HCEC 1CT (cell line): Measurements from ENCODE around the gene COQ9.

ENCODE experiments used
- DNase-seq: peaks from one replicate; pipeline ENCODE4 v3.0.0-alpha.2; 2017

COQ9 gene

DNA sequence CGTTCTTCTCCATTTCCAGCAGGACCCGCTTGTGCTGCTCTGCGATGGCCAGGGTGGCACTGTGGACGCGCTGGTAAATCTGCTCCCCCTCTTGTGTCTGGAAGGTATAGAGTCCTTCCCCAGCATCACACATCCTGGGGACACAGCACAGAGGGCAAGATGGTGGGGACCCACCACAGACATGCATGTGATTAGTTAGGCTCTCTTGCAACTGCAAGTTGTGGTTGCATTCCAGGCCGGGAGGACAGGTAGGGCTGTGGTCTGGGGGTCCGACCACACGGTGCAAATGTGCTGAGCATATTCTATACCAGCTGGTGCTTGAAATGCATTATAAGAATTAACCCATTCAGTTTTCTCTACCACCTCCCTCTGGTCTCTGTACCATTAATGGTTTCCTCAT, 26.6 kb downstream of the COQ9 start:
- DNase-seq: no peak

DNA sequence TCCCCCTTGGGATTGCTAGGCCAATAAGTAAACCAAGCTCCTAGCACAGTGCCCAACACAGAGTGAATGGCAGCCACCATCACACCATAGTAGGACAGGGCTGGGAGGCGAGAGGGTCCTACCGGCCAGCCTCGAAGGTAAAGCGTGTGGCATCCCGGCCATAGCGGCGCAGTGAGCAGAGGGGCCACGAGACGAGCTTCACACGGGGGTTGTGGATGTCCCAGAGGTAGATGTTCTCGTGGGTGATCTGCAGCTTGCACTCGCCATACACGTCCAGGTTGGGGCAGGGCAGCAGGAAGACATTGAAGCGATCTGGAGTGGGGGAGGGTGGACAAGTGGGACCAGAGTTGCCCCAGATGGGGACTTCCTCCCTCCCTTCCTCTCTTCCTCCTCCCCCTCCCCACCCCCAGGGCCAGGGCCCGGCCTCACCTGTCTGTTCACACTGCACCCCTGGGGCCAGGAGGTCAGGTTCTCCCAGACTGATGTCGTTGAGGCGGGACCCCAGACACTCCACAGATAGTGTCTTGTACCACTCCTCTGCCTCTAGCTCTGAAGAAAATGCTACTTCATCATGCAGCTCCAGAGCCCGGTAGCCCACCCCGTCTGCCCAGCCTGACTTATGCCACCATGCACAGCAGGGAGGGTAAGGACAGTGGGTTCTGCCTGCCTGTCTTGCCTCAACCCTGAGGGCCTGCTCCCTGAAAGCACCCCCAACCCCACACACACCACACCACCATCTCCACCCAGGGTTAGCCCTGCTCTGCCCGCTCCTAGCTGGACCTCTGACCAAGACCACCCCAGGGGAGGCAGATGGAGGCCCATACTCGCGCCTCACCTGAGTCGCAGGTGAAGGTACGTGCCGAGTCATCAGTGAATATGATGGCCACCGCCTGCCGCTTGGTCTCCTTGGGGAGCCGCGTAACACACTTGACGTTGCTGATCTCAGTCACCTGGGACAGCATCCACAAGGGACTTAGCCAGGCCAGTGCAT, 27.7 kb downstream of the COQ9 start:
- no peak for DNase-seq

DNA sequence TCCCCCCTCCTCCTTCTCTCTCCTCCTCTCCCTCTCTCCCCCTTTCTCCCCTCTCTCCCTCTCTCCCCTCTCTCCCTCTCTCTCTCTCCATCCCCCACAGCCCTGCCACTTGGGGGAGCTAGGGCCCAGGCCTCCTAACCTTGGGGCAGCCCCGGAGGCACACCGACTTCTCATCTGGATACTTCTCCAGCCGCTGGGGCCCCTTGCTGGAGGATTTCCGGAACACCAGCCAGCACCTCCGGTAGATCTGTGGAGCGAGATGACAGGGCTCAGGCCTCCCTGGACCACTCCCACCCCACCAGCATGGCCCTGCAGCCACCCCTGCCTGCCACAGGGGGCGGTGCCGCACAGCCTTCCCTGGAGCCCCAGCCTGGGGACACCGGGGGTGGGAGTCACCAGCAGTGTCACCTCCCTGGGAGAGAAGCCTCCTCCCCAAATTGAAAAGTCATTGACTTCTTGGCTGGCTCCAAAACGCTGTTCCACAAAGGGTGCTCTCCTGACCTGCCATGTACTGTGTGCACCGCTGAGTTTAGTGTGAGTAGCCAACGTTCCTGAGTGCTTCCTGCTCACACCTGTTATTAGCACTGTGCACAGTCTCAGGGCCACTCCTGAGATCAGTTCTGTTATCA, 28.5 kb downstream of the COQ9 start:
- DNase-seq: no peak

DNA sequence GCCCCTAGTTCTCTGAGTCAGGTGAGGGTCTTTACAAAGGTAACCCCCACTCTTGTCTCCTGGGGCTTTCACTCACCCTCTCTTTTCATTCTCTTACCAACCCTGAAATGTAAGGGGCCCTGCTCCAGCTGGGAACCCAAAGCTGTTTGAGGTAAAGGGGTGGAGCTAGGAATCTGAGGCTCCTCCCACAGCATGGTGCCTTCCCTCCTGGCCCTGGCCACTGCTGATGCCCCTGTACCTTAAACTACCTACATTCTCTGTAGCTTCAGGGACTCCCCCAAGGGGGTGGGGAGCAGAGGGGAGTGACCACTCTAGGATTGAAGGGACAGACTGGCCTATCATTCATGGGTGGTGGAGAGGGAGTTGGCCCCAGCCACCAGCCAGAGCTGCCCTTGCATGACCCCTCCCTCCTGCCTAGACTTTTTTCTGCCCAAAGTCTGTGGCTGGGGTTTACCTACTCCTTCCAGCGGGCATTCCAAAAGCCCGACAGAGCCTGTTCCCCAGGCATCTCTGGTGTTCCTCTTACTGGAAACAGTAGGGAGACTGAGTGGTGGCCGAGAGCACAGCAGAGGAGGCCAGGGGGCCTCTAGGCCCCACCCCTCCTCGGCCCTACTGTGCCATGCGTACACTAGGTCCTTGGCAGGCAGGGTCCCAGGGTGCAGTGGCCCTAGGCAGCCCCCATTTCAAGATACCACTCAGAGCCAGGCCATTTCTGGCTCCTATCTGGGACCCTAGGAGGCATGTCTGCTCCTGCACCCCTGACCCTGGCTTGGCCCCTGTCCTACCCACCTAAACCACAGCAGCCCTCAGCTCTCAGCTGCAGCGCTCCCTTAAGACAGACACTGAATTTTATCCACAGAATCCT, 29.5 kb downstream of the COQ9 start:
- DNase-seq: no peak

DNA sequence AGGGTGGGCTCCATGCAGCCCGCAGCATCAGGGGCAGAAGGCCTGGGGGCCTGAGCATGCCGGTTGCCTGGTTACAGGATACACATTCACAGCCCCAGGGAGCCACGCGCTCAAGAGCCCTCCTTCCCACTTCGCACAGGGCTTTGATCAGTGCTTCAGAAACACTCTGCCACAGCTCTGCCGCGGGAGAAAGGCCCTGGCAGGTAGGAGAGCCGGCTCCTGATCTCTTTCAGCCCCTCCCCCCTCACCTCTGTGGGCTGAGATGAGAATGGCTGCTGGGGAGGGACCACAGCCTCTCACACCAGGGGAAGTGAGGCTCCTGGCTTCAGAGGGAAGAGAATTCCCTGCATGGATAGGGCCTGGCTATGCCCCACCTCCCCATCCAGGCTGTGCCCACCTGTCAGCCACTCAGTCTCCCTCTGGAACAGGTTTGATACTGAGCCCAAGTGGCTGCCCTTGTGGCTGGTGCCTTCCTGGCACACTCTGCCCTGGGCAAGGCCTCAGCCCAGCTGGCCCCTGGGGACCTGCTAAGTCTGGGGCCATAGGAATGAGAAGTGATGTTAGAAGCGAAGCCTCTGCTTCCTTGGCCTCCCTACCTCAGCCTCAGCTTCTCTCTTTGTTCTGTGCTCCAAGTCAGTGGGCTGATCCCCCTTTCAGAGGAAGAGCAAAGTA, 30.4 kb downstream of the COQ9 start:
- no peak for DNase-seq

DNA sequence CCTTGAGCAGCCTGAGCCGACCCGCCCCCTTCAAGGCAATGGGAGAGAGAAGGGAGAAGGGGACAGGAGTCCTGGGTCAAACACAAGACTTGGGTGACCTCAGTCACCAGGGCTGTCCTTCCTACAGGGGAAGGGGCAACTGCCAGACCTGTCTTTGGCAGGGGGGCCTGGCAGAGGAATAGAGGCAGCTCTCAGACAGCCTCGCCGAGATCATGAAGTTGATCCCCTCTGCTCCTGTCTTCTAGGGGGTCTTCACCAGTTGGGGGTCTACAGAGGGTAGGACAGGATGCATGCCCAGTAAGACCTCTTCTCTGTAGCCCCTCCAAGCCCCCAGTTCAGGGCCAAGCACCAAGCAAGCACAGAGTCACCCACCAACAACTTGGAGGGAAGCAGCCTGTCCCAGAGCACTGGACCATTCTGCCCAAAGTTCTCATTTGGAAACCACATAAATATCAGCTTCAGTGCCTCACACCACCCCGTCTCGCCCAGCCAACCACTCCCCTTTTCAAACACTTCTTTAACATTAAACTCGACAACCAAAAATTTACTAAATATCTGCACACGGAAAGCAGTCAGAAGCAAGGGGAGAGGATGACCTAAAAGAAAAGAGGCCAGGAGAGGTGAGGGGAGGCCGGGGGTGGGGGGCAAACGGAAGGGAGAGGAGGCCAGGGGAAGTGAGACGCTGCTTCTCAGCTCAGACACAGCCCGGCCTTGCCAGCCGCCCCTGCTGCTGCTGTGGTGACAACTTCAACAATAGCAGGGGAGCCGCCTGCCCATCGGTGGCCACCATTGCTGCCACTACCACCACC, 31.3 kb downstream of the COQ9 start:
- no peak for DNase-seq

DNA sequence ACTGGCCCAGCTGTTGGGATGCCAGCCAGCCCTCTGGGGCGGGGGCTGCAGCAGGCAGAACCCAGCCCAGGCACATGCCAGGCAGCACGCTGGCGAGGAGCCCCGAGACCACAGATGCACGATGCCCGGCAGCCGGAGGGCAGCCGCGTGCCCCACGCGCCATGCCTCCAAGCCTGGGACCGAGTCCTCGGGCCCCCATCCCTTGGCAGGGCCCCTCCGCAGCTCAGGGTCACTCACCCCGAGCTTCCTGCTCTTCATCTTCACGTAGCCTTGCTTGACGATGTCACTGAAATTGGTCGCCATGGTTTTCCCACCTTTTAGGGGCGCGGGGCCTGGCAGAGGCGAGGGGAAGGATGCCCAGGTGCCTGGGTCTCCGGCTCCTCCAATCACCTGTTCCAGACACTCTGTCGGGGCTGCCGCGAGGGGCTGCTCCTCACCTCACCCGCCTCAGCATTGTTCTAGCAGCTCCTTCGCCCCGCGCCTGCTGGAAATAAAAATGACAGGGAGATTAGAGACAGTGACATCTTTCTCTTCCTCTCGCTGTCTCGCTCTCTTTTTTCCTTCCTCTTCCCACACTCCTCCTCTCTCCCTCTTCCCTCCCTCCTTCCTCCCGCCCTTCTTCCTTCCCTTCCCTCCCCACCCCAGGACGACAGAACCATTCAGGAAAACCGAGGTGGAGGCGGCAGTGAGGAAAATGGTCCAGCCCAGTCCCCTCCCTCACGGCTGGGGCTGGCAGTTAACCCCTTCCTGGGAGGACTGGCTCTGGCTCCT, 32.1 kb downstream of the COQ9 start:
- DNase-seq: peak; percentile 71

DNA sequence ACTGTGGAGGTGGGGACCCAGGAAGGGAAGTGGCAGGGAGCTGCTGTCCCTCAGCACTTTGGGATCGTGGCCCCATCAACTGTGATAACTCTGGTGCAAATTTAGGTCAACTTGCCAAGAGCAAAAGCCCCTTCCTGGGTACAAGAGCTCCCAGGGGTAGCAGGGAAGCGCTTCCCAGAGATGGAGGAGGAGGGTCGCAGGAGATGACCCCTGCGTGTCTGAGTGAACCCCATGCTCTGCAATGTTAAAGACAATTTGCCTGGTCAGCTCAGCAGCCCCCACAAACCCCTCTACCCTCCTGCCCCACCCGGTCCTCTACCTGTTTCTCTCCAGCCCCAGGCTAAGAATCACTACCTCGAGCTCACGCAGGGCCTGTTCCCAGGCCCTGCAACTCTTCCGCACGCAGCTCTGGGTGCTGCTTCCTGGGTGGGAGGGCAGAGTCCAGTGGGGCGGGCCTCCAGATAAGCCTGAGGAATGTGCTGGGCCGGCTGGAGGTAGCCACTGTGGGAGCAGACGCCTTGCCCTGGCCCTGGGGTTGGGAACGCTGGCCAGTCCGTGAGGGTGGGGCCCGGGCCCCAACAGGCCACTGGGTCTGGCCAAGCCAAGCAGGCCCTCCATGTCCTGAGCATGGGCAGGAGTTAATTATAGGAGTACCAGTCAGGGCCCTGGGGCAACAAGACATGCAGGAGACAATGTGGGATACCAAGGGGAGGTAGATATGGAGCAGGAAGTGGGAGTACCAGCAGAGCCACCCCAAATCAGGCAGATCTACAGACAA, 32.9 kb downstream of the COQ9 start:
- peak; percentile 75 for DNase-seq

DNA sequence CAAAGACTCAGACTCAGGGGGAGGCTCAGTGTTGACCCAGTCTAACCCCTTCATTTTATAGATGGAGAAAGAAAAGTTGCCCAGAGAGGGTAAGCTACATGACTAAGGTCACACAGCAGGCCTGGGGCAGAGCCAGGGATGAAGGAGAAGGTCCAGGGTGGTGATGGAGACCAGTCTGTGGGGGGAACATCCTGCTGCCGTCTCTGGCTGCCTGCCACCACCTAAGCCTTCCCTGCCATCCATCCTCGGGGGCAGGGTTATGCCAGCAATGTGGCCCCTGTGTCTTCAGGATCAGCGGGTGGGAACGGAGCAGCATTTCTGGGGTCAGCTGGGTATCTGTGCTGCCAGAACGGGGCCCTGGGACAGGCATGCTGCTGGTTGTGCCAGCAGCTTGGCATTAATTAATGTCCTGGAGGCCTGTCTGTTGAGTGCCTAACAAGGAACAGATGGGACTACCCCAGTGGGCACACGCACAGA, 33.5 kb downstream of the COQ9 start:
- DNase-seq: no peak

DNA sequence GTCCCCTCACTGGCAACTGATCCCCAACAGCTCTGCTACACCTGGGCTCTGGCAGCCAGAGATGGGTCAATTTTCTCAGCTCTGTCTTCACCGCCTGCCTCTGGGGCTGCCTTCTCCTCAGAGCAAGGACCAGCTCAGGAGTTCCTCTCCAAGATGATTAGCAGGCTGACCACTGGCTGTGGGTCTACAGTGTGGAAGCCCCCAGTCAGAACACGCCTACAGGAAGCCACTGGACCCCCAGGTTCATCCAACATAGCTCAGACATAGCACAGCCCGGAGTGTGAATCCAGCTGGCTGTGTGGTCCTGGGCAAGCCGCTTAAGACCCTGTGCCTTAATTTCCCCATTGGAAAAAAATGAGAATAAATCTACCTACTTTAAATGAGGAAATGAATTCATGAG, 34.1 kb downstream of the COQ9 start:
- DNase-seq: no peak

DNA sequence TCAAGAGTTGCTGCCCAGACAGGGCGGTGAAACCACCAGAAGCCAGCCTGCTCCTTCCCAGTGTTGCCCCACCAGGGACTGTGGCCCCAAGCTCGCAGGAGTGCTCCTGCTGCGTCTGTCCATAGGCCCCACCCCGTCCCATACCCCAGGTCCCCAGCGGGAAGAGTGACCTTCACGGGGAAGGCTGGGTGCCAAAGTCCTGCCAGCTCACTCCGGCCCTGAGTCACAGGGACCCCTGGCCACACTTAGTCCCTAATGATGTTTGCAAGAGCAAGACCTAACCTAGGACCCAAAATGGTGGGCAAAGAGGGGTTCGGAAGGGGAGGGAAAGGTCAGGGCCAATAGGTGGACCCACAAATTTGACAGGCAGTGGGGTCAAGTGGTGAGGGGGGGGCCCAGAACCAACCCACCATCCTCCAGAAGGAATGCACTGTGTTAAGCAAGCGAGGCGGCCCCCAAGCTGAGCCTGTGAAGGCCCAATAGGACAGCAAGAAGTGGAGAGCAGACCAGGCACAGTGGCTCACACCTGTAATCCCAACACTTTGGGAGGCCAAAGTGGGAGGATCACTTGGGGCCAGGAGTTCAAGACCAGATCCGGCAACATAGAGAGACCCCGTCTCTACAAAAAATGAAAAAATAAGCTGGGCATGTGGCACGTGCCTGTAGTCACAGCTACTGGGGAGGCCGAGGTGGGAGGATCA, 35.7 kb downstream of the COQ9 start:
- no peak for DNase-seq

DNA sequence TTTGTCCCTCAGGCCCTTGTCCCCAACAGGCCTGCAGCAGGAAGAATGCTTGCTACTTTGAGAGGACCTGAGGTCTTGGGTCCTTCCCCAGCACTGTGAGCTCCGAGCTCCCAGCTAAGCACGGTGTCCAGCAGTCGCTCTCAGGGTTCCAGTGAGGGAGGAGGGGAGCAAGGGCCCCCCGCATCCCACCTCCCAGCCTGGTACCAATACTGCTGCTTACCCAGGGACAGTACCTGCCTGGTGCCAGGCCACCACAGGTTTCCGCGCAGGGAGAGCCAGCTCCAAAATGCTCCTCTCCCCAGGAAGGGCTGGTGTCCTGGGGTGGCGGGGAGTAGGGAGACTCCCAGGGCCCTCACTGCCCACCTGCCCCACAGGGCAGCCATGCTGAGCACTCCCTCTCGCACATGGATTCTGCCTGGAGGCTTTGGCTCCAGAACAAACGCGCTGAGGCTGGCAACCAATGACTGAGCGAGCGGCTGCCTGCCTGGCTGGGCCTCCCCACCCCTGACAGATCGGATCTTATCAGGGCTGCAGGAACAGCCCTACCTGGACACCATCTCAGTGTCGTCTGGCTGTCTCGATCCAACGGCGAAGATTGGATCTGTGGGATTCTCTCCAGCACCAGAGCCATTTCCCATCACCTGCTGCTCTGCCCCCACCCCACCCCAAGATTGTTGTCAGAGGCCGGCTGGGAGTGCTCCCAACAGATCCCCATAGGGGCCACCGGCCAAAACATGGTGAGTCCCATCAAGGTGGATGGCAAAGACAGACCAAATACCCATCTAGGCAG, 36.6 kb downstream of the COQ9 start:
- no peak for DNase-seq

DNA sequence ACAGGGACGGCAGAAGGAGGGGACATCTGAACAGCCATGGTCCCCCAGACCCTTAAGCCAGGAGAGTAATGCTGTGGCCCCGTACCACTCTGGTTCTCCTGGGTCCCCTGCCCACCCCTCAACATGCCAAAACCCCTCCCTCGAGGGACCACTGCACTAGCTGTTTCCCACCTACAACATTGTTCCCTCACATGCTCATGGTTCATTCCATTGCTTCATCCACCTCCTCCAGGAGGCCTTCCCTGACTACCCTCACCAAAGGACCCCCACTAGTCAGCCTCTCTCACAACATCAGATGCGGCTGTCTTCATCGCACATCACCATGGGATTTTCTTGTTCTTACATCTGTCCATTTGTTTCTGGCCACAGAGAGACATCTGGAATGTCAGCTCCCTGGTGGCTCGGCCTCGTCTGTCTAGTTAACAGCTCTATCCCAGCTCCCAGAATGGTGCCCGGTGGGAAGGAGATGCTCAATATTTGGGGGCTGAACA, 37.3 kb downstream of the COQ9 start:
- no peak for DNase-seq

DNA sequence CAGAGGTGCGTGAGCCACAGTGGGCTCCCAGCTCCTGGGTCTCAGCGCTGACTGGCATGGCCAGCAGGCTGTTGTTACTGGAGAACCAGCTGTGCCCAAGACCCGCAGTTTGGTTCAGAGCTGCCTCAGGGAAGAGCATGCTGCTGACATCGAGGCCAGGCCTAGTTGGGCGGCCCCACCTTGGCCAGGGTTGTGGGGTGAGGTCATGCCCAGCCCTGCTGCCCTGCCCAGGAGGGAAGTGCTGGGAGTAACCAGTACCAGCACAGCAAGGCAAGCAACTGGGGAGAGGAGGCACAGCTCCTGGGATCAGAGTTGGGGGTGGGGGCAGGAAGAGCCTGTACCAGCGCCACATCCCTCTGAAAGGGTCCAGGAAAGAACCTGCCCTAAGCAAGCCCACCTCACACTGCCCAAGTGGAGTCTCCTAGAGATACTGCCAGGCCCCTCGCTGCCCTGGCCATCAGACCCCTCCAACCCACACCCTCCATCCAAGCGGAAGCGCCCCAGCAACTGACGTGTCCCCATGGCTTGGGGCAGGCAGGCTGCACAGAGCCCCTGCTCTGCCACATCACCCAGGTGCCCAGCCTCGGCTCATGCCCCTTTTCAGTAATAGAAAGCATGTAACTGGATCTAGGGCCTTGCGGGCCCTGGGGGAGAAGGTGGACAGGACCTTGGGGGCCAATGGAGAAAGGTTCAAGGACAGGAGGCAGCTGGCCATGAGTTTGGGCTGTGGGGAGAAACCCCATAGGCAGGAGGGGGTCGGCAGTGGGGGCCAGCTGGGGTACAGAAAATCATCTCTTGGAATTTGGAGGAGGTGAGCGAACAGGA, 38.0 kb downstream of the COQ9 start:
- DNase-seq: no peak

DNA sequence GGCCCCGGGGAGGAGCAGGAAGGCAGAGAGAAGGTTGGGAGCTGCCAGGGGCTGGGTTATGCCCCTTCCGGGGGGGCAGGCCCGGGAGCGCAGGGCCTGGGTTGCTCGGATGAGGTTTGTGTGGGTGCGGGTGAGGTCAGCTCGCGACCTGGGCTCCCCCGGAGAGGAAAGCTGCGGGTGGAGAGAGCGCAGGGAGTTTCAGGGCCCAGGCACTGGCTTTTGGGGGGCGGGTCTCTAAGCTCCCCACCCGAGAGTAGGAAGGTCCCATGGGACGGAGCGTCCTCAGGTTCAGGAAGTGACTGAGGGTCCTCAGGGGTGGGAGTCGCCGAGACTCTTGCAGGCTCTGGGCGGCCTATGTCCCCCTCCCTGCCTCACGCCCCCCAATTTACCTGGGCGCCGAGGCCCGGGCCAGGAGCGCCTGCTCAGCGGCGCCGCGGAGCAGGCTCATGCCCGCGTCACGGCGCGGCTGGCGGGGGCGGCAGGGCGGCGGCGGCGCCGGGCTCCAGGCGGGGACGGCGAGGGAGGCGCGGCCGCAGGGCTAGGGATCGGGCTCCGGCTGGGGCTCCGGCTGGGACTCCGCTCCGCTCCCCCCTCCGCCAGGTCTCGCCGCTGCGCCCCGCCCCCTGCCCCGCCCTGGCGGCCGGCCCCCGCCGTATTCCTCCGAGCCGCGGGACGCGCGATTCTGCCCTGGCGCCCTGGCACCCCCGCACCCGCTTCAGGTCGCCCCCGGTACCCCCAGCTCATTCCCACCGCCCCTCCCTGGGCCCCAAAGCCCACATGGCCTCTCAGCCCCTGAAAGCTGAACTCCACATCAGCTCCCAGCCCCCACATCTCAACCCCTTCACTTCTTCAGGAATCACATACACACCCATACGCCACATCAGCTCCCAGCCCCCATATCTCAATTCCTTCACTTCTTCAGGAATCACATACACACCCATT, 38.9 kb downstream of the COQ9 start, which contains the start of gene DOK4:
Gene DOK4, minus strand, starts transcription at position 578 of the 942 bp plus-strand sequence. CDS start 6,986 bp downstream, outside the sequence.
- DNase-seq: peak; percentile 66
